ENCODE results near the gene SYNE2. TPM values are rescaled to one million over a fixed set of nuclear protein-coding genes. Genes with fewer than 3 reads are reported as not detected.
"Not testable (repeated sequence)": the region's sequence is repeated elsewhere in the genome, so short reads cannot be mapped to it uniquely, and the experiment has no call there.

Gene SYNE2
- total RNA-seq, 2 experiments from 2014 or later = 18.4 to 21.8 TPM

GRCh38 chr14:64209444-64210131, 356.8 kb downstream of the SYNE2 start:
- CTCF ChIA-PET = interaction anchor here (0.6 kb wide), 2 partner anchors 69 to 574 kb away, joined by 5 read pairs; no protein-coding TSS in a partner anchor
- DNase-seq (no peak), ATAC-seq (no peak)
- Mint-ChIP-seq H3K4me1 (no peaks in the 10 kb centered on the region), H3K4me3 (no peak overlapping the region), H3K27me3 (no peaks in the 10 kb centered on the region), H3K27ac (no peak overlapping the region), H3K9me3 (ENCODE audit: low read depth) (no peaks in the 10 kb centered on the region), H3K36me3 (ENCODE audit: low read depth) (peaks cover 8% of the 10 kb centered on the region)
- POLR2A ChIA-PET = no interaction called here
- intact Hi-C loops (cut with DNase I, micrococcal nuclease) = no loop called here

- intact Hi-C loops (cut with DNase I, micrococcal nuclease) = no loop called here
- Mint-ChIP-seq H3K4me3 (no peak overlapping the region), H3K4me1 (no peaks in the 10 kb centered on the region), H3K36me3 (ENCODE audit: low read depth) (peaks cover 8% of the 10 kb centered on the region), H3K27me3 (no peaks in the 10 kb centered on the region), H3K9me3 (ENCODE audit: low read depth) (no peaks in the 10 kb centered on the region), H3K27ac (no peak overlapping the region)
- no peak for ATAC-seq
- ChIA-PET CTCF (interaction anchor here (0.6 kb wide), 1 partner anchor 575 kb away, joined by 5 read pairs; no protein-coding TSS in a partner anchor), POLR2A (no interaction called here)
- DNase-seq = no peak
Measured at GRCh38 chr14:64210216-64210615, 357.4 kb downstream of the SYNE2 start.

GRCh38 chr14:64210912-64211311, 358.1 kb downstream of the SYNE2 start:
- H3K4me3 Mint-ChIP-seq; H3K27me3 Mint-ChIP-seq; H3K27ac Mint-ChIP-seq; ATAC-seq; DNase-seq; intact Hi-C loops (cut with DNase I, micrococcal nuclease); H3K9me3 Mint-ChIP-seq (ENCODE audit: low read depth); POLR2A ChIA-PET; H3K4me1 Mint-ChIP-seq: not testable (repeated sequence)
- CTCF ChIA-PET = interaction anchor here (0.6 kb wide), 1 partner anchor 59 kb away, joined by 3 read pairs; no protein-coding TSS in a partner anchor
- H3K36me3 Mint-ChIP-seq (ENCODE audit: low read depth) = peaks cover 11% of the 10 kb centered on the region

- ChIA-PET CTCF (interaction anchor here (0.6 to 1.4 kb wide), 3 partner anchors 10 to 164 kb away, joined by 3 to 4 read pairs (median 3); no protein-coding TSS in a partner anchor), POLR2A (no interaction called here)
- Mint-ChIP-seq H3K4me1 (no peaks in the 10 kb centered on the region), H3K36me3 (ENCODE audit: low read depth) (peaks cover 17% of the 10 kb centered on the region), H3K27me3 (no peaks in the 10 kb centered on the region), H3K4me3 (no peak overlapping the region), H3K9me3 (ENCODE audit: low read depth) (no peaks in the 10 kb centered on the region), H3K27ac (no peak overlapping the region)
- intact Hi-C loops (cut with DNase I, micrococcal nuclease) = no loop called here
- DNase-seq (no peak), ATAC-seq (no peak)
Measured at GRCh38 chr14:64212666-64213065, 359.9 kb downstream of the SYNE2 start.

- Mint-ChIP-seq H3K27ac (no peak overlapping the region), H3K4me3 (no peak overlapping the region), H3K36me3 (ENCODE audit: low read depth) (peaks cover 17% of the 10 kb centered on the region), H3K9me3 (ENCODE audit: low read depth) (no peaks in the 10 kb centered on the region), H3K4me1 (no peaks in the 10 kb centered on the region), H3K27me3 (no peaks in the 10 kb centered on the region)
- intact Hi-C loops (cut with DNase I, micrococcal nuclease) = no loop called here
- DNase-seq = no peak
- no peak for ATAC-seq
- ChIA-PET CTCF (interaction anchor here (0.6 kb wide), 1 partner anchor 22 kb away, joined by 3 read pairs; no protein-coding TSS in a partner anchor), POLR2A (no interaction called here)
Measured at GRCh38 chr14:64213086-64213485, 360.3 kb downstream of the SYNE2 start.

- no peak for ATAC-seq
- no peaks in the 10 kb centered on the region for H3K27me3 Mint-ChIP-seq
- H3K36me3 Mint-ChIP-seq (ENCODE audit: low read depth) = peaks cover 17% of the 10 kb centered on the region
- POLR2A ChIA-PET = no interaction called here
- no peak for DNase-seq
- H3K27ac Mint-ChIP-seq = no peak overlapping the region
- no peak overlapping the region for H3K4me3 Mint-ChIP-seq
- CTCF ChIA-PET = no interaction called here
- intact Hi-C loops (cut with DNase I, micrococcal nuclease) = no loop called here
- H3K4me1 Mint-ChIP-seq = no peaks in the 10 kb centered on the region
- no peaks in the 10 kb centered on the region for H3K9me3 Mint-ChIP-seq (ENCODE audit: low read depth)
Measured at GRCh38 chr14:64213853-64214570, 361.2 kb downstream of the SYNE2 start.

- H3K27me3 Mint-ChIP-seq = no peaks in the 10 kb centered on the region
- H3K9me3 Mint-ChIP-seq (ENCODE audit: low read depth) = no peaks in the 10 kb centered on the region
- ATAC-seq = no peak
- H3K36me3 Mint-ChIP-seq (ENCODE audit: low read depth) = peaks cover 24% of the 10 kb centered on the region
- H3K4me3 Mint-ChIP-seq = no peak overlapping the region
- H3K4me1 Mint-ChIP-seq = no peaks in the 10 kb centered on the region
- no peak for DNase-seq
- no peak overlapping the region for H3K27ac Mint-ChIP-seq
- ChIA-PET POLR2A (no interaction called here), CTCF (no interaction called here)
- intact Hi-C loops (cut with DNase I, micrococcal nuclease) = no loop called here
Measured at GRCh38 chr14:64215274-64215673, 362.5 kb downstream of the SYNE2 start.

- intact Hi-C loops (cut with DNase I, micrococcal nuclease) = no loop called here
- POLR2A ChIA-PET = no interaction called here
- ATAC-seq (no peak), DNase-seq (no peak)
- no peak overlapping the region for H3K27ac Mint-ChIP-seq
- no peaks in the 10 kb centered on the region for H3K27me3 Mint-ChIP-seq
- H3K4me3 Mint-ChIP-seq = no peak overlapping the region
- H3K36me3 Mint-ChIP-seq (ENCODE audit: low read depth) = peaks cover 24% of the 10 kb centered on the region
- CTCF ChIA-PET = no interaction called here
- H3K4me1 Mint-ChIP-seq = no peaks in the 10 kb centered on the region
- H3K9me3 Mint-ChIP-seq (ENCODE audit: low read depth) = no peaks in the 10 kb centered on the region
Measured at GRCh38 chr14:64215978-64216377, 363.2 kb downstream of the SYNE2 start.

- DNase-seq = no peak
- intact Hi-C loops (cut with DNase I, micrococcal nuclease) = no loop called here
- peaks cover 24% of the 10 kb centered on the region for H3K36me3 Mint-ChIP-seq (ENCODE audit: low read depth)
- H3K27me3 Mint-ChIP-seq = no peaks in the 10 kb centered on the region
- H3K4me1 Mint-ChIP-seq = no peaks in the 10 kb centered on the region
- H3K9me3 Mint-ChIP-seq (ENCODE audit: low read depth) = no peaks in the 10 kb centered on the region
- no peak overlapping the region for H3K4me3 Mint-ChIP-seq
- POLR2A ChIA-PET = no interaction called here
- no peak overlapping the region for H3K27ac Mint-ChIP-seq
- CTCF ChIA-PET = interaction anchor here (1.0 kb wide), 1 partner anchor 10 kb away, joined by 3 read pairs; no protein-coding TSS in a partner anchor
- ATAC-seq = no peak
Measured at GRCh38 chr14:64217308-64217707, 364.5 kb downstream of the SYNE2 start.

- ChIA-PET POLR2A (no interaction called here), CTCF (interaction anchor here (0.7 kb wide), 1 partner anchor 56 kb away, joined by 4 read pairs; no protein-coding TSS in a partner anchor)
- Mint-ChIP-seq H3K4me3 (no peak overlapping the region), H3K36me3 (ENCODE audit: low read depth) (peaks cover 24% of the 10 kb centered on the region), H3K9me3 (ENCODE audit: low read depth) (no peaks in the 10 kb centered on the region), H3K27ac (no peak overlapping the region), H3K4me1 (no peaks in the 10 kb centered on the region), H3K27me3 (no peaks in the 10 kb centered on the region)
- no peak for ATAC-seq
- DNase-seq = no peak
- intact Hi-C loops (cut with DNase I, micrococcal nuclease) = no loop called here
Measured at GRCh38 chr14:64217834-64218233, 365.0 kb downstream of the SYNE2 start.

GRCh38 chr14:64218344-64219240, 365.8 kb downstream of the SYNE2 start:
- Mint-ChIP-seq H3K36me3 (ENCODE audit: low read depth) (peaks cover 23% of the 10 kb centered on the region), H3K27ac (no peak overlapping the region), H3K27me3 (no peaks in the 10 kb centered on the region), H3K9me3 (ENCODE audit: low read depth) (no peaks in the 10 kb centered on the region), H3K4me1 (no peaks in the 10 kb centered on the region), H3K4me3 (no peak overlapping the region)
- intact Hi-C loops (cut with DNase I, micrococcal nuclease) = no loop called here
- ChIA-PET POLR2A (no interaction called here), CTCF (interaction anchor here (0.7 to 0.8 kb wide), 2 partner anchors 56 to 86 kb away, joined by 4 to 5 read pairs; no protein-coding TSS in a partner anchor)
- DNase-seq (no peak), ATAC-seq (no peak)

Measured in activated CD4-positive, alpha-beta T cell treated with anti-CD3 and anti-CD28 coated beads for 36 hours (primary cell).